Gastroesophageal sphincter (tissue), 3 donors: ENCODE data around the gene CPNE4.

ENCODE experiments used
- EP300 ChIP-seq: sonication (generic); formaldehyde crosslinking; IDR thresholded peaks from one replicate; pipeline ENCODE4 v1.6.1; 2017; ENCODE audit warnings: antibody characterized with exemption, mild to moderate bottlenecking
- POLR2A ChIP-seq, 2 donors: fragments of 450-650 bp; IDR thresholded peaks; one replicate each; pipeline ENCODE4 v1.6.1; 2017; ENCODE audit warnings: antibody characterized with exemption in 2 of 2, mild to moderate bottlenecking in 2 of 2, moderate library complexity in 1 of 2
- POLR2AphosphoS5 ChIP-seq: sonication (generic); formaldehyde crosslinking; IDR thresholded peaks from one replicate; pipeline ENCODE4 v1.6.1; 2017; ENCODE audit warnings: antibody characterized with exemption
- TF ChIP-seq, protein P1 (sequence below), 4 experiments: fragments of 200-600 bp in 2 of 4; fragments of 450-650 bp in 2 of 4; sonication (generic) in 1 of 4; IDR thresholded peaks; one replicate each; pipeline ENCODE4 v1.5.1; 2017 to 2019; ENCODE audit warnings: antibody characterized with exemption in 4 of 4, mild to moderate bottlenecking in 2 of 4, moderate library complexity in 2 of 4

- TF ChIP-seq POLR2A (IDR thresholded peaks at IDR 0.05): no peak
- no peak for TF ChIP-seq POLR2AphosphoS5
- TF ChIP-seq, protein P1, sequence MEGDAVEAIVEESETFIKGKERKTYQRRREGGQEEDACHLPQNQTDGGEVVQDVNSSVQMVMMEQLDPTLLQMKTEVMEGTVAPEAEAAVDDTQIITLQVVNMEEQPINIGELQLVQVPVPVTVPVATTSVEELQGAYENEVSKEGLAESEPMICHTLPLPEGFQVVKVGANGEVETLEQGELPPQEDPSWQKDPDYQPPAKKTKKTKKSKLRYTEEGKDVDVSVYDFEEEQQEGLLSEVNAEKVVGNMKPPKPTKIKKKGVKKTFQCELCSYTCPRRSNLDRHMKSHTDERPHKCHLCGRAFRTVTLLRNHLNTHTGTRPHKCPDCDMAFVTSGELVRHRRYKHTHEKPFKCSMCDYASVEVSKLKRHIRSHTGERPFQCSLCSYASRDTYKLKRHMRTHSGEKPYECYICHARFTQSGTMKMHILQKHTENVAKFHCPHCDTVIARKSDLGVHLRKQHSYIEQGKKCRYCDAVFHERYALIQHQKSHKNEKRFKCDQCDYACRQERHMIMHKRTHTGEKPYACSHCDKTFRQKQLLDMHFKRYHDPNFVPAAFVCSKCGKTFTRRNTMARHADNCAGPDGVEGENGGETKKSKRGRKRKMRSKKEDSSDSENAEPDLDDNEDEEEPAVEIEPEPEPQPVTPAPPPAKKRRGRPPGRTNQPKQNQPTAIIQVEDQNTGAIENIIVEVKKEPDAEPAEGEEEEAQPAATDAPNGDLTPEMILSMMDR (IDR thresholded peaks at IDR 0.05): no peak
- no peak for TF ChIP-seq EP300
Observed at GRCh38 chr3:131957980-131958379, 76.8 kb downstream of the CPNE4 start.
